HG02763 (cell line): ENCODE measurements around the gene APOBEC3G.

Experiments used
- ATAC-seq: cut with Tn5 transposase; IDR thresholded peaks from one replicate; pipeline ENCODE4 v1.9.1; 2021; ENCODE audit warnings: mild to moderate bottlenecking, moderate library complexity; ENCODE audit not compliant: unreplicated experiment

APOBEC3G gene

GRCh38 chr22:39120983-39121382, 43.9 kb downstream of the APOBEC3G start:
- ATAC-seq = no peak

DNA sequence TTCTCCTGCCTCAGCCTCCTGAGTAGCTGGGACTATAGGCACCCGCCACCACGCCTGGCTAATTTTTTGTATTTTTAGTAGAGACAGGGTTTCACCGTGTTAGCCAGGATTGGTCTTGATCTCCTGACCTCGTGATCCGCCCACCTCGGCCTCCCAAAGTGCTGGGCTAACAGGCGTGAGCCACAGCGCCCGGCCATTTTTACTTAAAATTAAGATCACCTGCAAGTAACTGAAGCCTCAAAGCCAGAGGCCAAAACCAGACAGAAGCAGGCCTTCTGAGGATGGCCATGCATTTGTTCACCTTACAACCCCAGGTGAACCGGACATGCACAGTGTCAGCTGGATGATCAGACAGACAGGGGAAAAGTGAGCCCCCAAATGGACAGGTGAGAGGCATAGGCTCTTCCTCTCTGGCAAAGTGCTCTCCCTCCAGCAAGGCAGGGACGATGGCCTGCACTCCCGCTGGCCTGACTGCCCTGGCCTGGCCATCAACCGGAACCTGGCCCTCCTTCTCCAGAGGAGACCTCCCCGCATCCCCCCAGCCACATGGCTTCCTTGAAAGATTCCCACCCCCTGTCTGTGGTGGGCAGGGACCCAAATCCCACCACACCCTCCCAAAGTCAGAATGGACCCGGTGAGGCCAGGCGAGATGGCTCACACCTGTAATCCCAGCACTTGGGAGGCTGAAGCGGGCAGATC, 45.8 kb downstream of the APOBEC3G start:
- no peak for ATAC-seq

DNA sequence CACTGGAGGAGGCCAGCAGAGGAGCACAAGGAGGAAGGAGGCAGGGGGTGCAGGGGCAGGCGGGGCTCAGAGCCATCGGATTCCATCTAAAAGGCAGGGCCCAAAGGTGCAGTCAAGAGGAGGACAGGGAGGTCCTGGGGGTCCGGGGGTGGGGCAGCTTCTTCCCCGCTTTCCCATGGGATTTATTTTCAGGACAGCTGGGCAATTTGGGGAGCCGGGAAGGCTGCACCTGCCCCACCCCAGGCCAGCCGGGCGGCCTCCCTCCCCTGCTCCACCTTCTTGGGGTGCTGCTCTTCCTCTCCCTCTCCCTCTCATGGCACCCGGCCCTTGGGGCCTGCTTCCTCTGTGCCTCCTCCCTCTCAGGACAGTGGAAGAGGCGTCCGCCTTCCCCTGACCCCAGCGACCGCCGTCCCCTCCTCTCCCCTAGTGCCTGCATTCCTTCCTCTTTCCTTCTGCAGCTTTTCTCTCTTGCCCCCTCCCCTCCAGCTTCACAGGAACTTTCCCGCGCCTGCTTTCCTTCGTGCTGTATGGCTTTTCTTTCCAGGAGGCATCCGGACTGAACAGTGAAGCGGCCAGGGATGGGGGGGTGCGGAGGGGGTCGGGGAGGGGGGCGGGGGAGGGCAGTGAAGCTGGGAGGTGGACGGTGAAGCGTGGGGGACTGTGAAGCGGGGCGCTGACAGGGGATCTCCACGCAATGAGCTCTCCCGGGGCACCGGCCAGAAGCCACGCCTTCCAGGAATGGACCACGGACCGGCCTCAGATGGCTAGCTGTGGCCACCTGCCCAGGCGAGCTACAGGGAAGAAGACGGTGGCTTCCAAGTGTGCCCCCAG, 46.9 kb downstream of the APOBEC3G start:
- no peak for ATAC-seq

- no peak for ATAC-seq
These were observed 48.5 kb downstream of the APOBEC3G start for GRCh38 chr22:39125622-39126021.

GRCh38 chr22:39128508-39128907, 51.4 kb downstream of the APOBEC3G start:
- no peak for ATAC-seq

GRCh38 chr22:39129081-39129480, 52.0 kb downstream of the APOBEC3G start:
- ATAC-seq = no peak

DNA sequence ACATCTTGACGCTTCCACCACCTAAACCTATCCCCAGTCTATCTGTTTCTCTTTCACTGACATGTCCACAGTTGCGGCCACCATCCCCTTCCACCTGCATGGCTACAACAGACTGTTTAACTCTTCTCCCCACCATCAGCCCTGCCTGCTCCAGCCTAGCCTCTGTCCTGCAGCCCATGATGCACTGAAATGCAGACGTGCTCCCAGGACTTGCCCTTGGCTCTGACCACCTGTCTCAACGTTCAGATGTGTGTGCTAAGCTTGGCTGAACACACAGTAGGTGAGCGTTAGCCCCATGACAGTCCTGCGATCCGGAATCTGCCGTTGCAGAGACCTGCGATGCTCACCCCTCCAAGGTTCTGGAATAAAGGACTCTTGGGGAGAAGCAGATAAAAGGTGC, 52.7 kb downstream of the APOBEC3G start:
- ATAC-seq = no peak

GRCh38 chr22:39130152-39130704, 53.2 kb downstream of the APOBEC3G start:
- ATAC-seq = no peak

- ATAC-seq = no peak
These were observed 54.1 kb downstream of the APOBEC3G start for GRCh38 chr22:39130892-39131855.

GRCh38 chr22:39132281-39132680, 55.2 kb downstream of the APOBEC3G start:
- ATAC-seq = no peak

DNA sequence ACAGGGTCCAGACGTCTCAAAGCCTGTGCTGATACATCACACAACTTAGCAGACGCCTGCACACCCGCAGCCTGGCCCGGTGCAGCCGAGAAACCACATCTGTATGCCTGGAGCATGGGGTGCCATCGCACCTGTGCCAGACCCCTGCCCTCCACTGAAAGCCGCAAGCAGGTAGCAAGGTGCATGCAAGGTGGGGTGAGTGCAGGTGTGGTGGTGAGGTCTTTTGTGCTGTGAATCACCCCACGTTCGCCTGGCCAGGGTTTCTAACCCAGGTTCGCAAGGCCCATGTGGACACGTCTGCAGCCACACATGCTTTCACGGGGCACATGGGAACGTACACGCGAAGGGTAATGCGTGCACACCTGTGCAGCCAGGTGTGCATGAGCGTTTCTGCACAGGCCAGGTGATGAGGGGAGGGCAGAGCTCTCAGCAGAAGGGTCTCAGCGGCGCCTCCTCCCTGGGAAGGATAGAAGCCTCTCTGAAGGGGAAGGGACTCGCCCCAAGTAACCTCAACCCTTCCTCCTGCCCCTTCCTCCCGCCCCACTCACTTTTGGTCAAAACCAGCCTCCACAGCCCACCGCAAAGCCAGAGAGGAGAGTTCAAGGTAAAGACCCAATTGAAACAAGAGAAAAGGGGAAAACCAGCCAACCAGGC, 55.9 kb downstream of the APOBEC3G start:
- ATAC-seq = no peak

- ATAC-seq = no peak
These were observed 56.8 kb downstream of the APOBEC3G start for GRCh38 chr22:39133871-39134270.

DNA sequence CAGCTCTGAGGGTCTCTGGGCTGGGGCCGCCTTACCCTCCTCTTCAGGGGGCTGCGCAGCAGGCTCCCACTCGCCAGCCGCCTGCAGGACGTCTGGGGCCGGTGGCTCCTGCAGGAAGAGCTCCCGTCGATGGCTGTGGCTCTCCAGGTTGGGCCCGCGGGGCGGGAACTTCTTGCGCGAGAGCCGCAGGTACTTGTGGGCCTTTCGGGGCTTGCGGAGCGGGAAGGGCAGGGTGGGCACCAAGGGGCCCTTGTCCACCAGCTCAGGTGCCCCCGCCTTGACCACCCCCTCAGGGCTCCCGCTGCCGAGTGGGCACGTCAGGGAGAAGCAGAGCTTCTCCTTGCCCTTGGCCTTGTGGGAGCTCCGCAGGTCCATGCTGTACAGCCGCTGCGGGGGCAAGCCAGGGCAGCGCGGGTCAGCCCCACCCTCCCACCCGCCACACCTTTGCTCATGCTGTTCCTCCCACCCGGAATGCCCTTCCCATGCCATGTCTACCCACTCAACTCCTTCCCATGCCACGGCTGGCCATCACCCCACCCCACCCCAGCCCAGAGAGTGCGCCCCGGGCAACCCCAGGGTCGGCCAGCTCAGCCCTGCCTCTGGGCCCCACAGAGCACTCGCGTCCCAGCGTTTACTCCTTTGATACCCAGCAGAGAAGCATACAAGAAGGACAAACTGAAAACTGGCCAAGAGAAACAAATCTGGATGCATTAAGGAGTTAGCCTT, 57.5 kb downstream of the APOBEC3G start:
- ATAC-seq = no peak

- no peak for ATAC-seq
These were observed 58.2 kb downstream of the APOBEC3G start for GRCh38 chr22:39135092-39135896.

DNA sequence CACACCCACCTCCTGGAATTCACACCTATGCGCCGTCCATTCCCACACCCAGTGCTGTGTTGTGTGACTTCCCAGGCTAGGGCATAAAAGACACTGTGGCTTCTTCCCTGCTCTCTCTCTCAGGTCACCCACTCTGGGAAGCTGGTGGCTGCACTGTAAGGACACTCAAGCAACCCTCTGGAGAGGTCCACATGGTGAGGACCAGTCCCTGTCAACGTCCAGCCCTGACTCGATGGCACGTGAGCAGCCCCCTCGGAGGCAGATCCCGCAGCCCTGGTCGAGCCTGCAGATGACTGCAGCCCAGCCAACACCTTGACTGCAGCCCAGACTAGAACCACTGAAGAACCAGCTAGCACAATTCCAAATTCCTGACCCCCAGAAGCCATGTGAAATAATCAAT, 59.2 kb downstream of the APOBEC3G start:
- no peak for ATAC-seq
